CD4-positive, alpha-beta T cell (primary cell): ENCODE measurements around the gene MORN5. TPM values are rescaled to one million over a fixed set of nuclear protein-coding genes. Genes with fewer than 3 reads are reported as not detected.

ENCODE experiments used
- ATAC-seq: fragments of 200-7000 bp; cut with Tn5 transposase; one replicate; pipeline ENCODE4 v1.10.0; 2022; ENCODE audit warnings: mild to moderate bottlenecking; ENCODE audit not compliant: poor library complexity
- CTCF ChIA-PET: fragments of 350-600 bp; sonication (Branson Sonifier 250); formaldehyde crosslinking; loops from one replicate; lab custom pipeline; 2021; ENCODE audit warnings: antibody characterized with exemption, inconsistent platforms; lab: Charles Lee
- POLR2A ChIA-PET: fragments of 350-600 bp; sonication (Branson Sonifier 250); formaldehyde crosslinking; loops from one replicate; lab custom pipeline; 2021; ENCODE audit warnings: antibody characterized with exemption, inconsistent platforms; lab: Charles Lee
- DNase-seq, 14 experiments: peaks; one replicate each; pipeline ENCODE4 v3.0.0-alpha.2; 2013 to 2020; ENCODE audit warnings: mixed read lengths in 2 of 14
- H3K27ac ChIP-seq, 2 donors: one replicate each; pipeline versions ENCODE4 v1.5.1 to v1.7.0; 2013; ENCODE audit warnings: low read length in 2 of 2, low read depth in 1 of 2, mild to moderate bottlenecking in 1 of 2
- H3K27me3 ChIP-seq, 2 experiments: 1 replicate in 1 of 2; 2 replicates in 1 of 2; pipeline versions ENCODE4 v1.6.1 to v1.7.0; 2013; ENCODE audit warnings: low read length in 2 of 2, control low read depth in 1 of 2, mild to moderate bottlenecking in 1 of 2, moderate library complexity in 1 of 2; ENCODE audit not compliant: insufficient read depth in 2 of 2, control insufficient read depth in 1 of 2
- H3K36me3 ChIP-seq: one replicate; pipeline ENCODE4 v1.6.1; 2013; ENCODE audit warnings: low read length, control low read depth; ENCODE audit not compliant: insufficient read depth
- H3K4me1 ChIP-seq: one replicate; pipeline ENCODE4 v1.6.1; 2013; ENCODE audit warnings: low read length, control low read depth; ENCODE audit not compliant: insufficient read depth
- H3K4me3 ChIP-seq: one replicate; pipeline ENCODE4 v1.5.1; 2013; ENCODE audit warnings: mild to moderate bottlenecking, low read length, moderate library complexity
- H3K9me3 ChIP-seq, 2 experiments: 1 replicate in 1 of 2; 2 replicates in 1 of 2; pipeline versions ENCODE4 v1.6.1 to v1.7.0; 2013; ENCODE audit warnings: low read length in 2 of 2, mild to moderate bottlenecking in 2 of 2, control low read depth in 1 of 2, moderate library complexity in 1 of 2; ENCODE audit not compliant: control insufficient read depth in 1 of 2, insufficient read depth in 1 of 2
- H3K27ac Mint-ChIP-seq: one replicate; pipeline ENCODE4 v1.8.0; 2020; ENCODE audit warnings: mixed read lengths
- H3K27me3 Mint-ChIP-seq: one replicate; pipeline ENCODE4 v1.8.0; 2021; ENCODE audit warnings: mixed read lengths
- H3K36me3 Mint-ChIP-seq: one replicate; pipeline ENCODE4 v1.8.0; 2021; ENCODE audit warnings: low read depth, mixed read lengths
- H3K4me1 Mint-ChIP-seq: one replicate; pipeline ENCODE4 v1.8.0; 2021; ENCODE audit warnings: low read depth, mixed read lengths
- H3K4me3 Mint-ChIP-seq: one replicate; pipeline ENCODE4 v1.8.0; 2020; ENCODE audit warnings: mild to moderate bottlenecking, mixed read lengths
- H3K9me3 Mint-ChIP-seq: one replicate; pipeline ENCODE4 v1.8.0; 2020; ENCODE audit warnings: mixed read lengths
- CTCF ChIP-seq: fragments of 200-600 bp; IDR thresholded peaks from one replicate; pipeline ENCODE4 v1.8.0; 2022; ENCODE audit warnings: antibody characterized with exemption, mild to moderate bottlenecking
- intact Hi-C, 2 experiments: fragments of 100-400 bp; cut with DNase I in 1 of 2; cut with micrococcal nuclease in 1 of 2; formaldehyde crosslinking; loops; one replicate each; pipeline versions ENCODE4 v1.15.1 to v1.9.0; 2023 to 2025; cut with DNase I, micrococcal nuclease
- total RNA-seq, 174 experiments: library from RNA in 2 of 174; stranded (reverse) in 2 of 174; gene quantifications; one replicate each; pipeline ENCODE4 v1.2.3 and lab custom pipeline; 2021 to 2026

The MORN5 gene
- total RNA-seq, 2 experiments from 2014 or later = not detected

- ATAC-seq (no peak), DNase-seq (peak in 1 of 14 experiments; percentile 23)
- H3K27me3 Mint-ChIP-seq = peaks cover 58% of the 10 kb centered on the region
- no peaks in the 10 kb centered on the region for H3K36me3 ChIP-seq
- intact Hi-C loops = no loop called here
- H3K4me3 ChIP-seq = peak overlapping the region; percentile 24
- ChIA-PET CTCF (interaction anchor here (2.4 to 2.7 kb wide), 3 partner anchors 28 to 223 kb away, joined by 6 to 23 read pairs (median 19); no protein-coding TSS in a partner anchor), POLR2A (interaction anchor here (0.6 kb wide), 1 partner anchor 224 kb away, joined by 3 read pairs; no protein-coding TSS in a partner anchor)
- no peak overlapping the region for H3K27ac ChIP-seq
- no peak for TF ChIP-seq CTCF
- no peaks in the 10 kb centered on the region for H3K9me3 Mint-ChIP-seq
- no peaks in the 10 kb centered on the region for H3K36me3 Mint-ChIP-seq
- H3K4me1 Mint-ChIP-seq = peaks cover 21% of the 10 kb centered on the region
- H3K4me3 Mint-ChIP-seq = peak overlapping the region; percentile 18
- H3K27me3 ChIP-seq = peaks cover 18 to 27% of the 10 kb centered on the region in 2 experiments
- H3K4me1 ChIP-seq = peaks cover 36% of the 10 kb centered on the region
- H3K27ac Mint-ChIP-seq = no peak overlapping the region
- H3K9me3 ChIP-seq = peaks cover 0 to 6% of the 10 kb centered on the region in 2 experiments
Measured at GRCh38 chr9:122126331-122127261, 33.1 kb upstream of the MORN5 start.

- intact Hi-C loops = no loop called here
- POLR2A ChIA-PET = no interaction called here
Measured at GRCh38 chr9:122127396-122127798, 32.3 kb upstream of the MORN5 start.

More at GRCh38 chr9:122127396-122127798, 32.3 kb upstream of the MORN5 start:
- Mint-ChIP-seq H3K9me3 (no peaks in the 10 kb centered on the region), H3K27me3 (peaks cover 58% of the 10 kb centered on the region), H3K4me1 (peaks cover 21% of the 10 kb centered on the region), H3K36me3 (no peaks in the 10 kb centered on the region), H3K27ac (no peak overlapping the region), H3K4me3 (no peak overlapping the region)
- peaks cover 0 to 6% of the 10 kb centered on the region in 2 experiments for H3K9me3 ChIP-seq
- peaks cover 36% of the 10 kb centered on the region for H3K4me1 ChIP-seq
- no peaks in the 10 kb centered on the region for H3K36me3 ChIP-seq
- DNase-seq (peak in 1 of 14 experiments; percentile 11), ATAC-seq (no peak)
- CTCF ChIA-PET = interaction anchor here (2.4 kb wide), 1 partner anchor 28 kb away, joined by 6 read pairs; no protein-coding TSS in a partner anchor
- TF ChIP-seq CTCF = no peak
- H3K4me3 ChIP-seq = no peak overlapping the region
- H3K27me3 ChIP-seq = peaks cover 18 to 31% of the 10 kb centered on the region in 2 experiments
- H3K27ac ChIP-seq = no peak overlapping the region
